ENCODE measurements around the gene FAM222A.

Gene FAM222A

DNA sequence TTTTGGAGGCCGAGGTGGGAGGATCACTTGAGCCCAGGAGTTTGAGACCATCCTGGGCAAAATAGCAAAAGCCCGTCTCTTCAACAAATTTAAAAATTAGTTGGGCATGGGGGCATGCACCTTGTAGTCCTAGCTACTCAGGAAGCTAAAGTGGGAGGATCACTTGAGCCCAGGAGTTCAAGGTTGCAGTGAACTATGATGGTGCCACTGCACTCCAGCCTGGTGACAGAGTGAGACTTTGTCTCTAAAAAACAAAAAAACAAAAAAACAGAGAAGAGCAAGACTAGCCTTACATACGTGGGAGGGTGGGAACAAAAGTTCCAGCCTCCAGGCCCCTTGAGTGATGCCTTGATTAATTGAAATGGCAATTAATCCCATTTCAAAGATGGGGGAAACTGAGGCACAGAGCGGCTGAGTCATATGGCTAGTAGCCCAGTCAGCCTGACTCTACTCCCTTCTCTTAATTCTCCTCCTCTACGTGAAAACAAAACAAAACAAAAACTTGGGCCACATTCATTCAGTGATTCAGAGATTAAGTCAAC is 3.3 kb upstream of the FAM222A start:
- peaks cover 3% of the 10 kb centered on the region; the same call in 1 of the 2 replicates for H3K36me3 ChIP-seq
- H3K27me3 ChIP-seq (ENCODE audit: insufficient read depth, low read depth, severe bottlenecking): no peaks in the 10 kb centered on the region
- no peak overlapping the region for H3K4me3 ChIP-seq (ENCODE audit: low read depth, low read length)
- H3K27ac ChIP-seq: no peak overlapping the region
- TF ChIP-seq, protein P1, sequence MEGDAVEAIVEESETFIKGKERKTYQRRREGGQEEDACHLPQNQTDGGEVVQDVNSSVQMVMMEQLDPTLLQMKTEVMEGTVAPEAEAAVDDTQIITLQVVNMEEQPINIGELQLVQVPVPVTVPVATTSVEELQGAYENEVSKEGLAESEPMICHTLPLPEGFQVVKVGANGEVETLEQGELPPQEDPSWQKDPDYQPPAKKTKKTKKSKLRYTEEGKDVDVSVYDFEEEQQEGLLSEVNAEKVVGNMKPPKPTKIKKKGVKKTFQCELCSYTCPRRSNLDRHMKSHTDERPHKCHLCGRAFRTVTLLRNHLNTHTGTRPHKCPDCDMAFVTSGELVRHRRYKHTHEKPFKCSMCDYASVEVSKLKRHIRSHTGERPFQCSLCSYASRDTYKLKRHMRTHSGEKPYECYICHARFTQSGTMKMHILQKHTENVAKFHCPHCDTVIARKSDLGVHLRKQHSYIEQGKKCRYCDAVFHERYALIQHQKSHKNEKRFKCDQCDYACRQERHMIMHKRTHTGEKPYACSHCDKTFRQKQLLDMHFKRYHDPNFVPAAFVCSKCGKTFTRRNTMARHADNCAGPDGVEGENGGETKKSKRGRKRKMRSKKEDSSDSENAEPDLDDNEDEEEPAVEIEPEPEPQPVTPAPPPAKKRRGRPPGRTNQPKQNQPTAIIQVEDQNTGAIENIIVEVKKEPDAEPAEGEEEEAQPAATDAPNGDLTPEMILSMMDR (IDR thresholded peaks at IDR 0.05; ENCODE audit: low read depth, low read length): no peak
- H3K9me3 ChIP-seq (ENCODE audit: severe bottlenecking): no peaks in the 10 kb centered on the region
- DNase-seq: no peak

DNA sequence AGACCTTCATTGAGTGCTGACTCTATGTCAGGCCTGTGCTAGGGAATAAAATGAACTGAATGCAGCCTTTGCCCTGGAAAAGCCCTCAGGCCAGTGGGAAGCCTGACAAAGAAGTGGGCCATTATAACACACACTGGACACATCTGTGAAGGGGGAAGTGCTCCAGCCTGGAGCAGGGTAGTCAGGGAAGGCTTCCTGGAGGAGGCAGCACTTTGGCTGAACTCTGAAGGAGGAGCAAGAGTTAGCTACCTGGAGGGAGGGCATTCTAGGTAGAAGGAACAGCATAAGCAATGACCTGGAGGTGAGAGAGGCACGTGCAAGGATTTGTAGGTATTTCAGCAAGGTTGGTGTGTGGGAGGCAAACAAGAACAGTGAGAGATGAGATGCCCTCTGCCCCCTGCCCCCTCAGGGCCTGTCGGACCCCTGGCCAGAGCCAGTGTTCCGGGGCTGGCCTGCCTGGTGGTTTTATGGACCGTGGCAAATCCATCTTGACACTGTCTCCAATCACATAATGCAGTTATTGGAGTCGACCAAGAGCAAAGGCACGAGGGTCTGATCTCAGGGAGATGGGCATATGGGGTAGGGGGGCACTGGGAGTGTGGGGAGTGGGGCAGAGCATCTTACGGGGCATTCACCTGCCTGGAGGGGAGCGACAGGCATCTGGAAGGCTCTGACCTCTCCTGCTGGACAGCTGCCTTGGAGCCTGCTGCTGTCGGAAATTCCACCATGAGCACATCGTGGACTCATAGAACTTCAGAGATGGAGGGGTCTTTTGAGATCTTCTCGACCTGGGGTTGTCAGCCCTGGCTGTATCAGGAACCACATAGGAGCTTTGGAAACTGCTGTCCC is 2.7 kb upstream of the FAM222A start:
- Histone ChIP-seq H3K9me3 (ENCODE audit: severe bottlenecking) (no peaks in the 10 kb centered on the region), H3K36me3 (peaks cover 8% of the 10 kb centered on the region), H3K4me3 (ENCODE audit: low read depth, low read length) (no peak overlapping the region), H3K27me3 (ENCODE audit: insufficient read depth, low read depth, severe bottlenecking) (no peaks in the 10 kb centered on the region), H3K27ac (no peak overlapping the region)
- TF ChIP-seq, protein P1 (IDR thresholded peaks at IDR 0.05; ENCODE audit: low read depth, low read length): no peak
- DNase-seq: no peak

- Histone ChIP-seq H3K9me3 (ENCODE audit: severe bottlenecking) (no peaks in the 10 kb centered on the region), H3K27ac (no peak overlapping the region), H3K36me3 (peaks cover 17% of the 10 kb centered on the region), H3K27me3 (ENCODE audit: insufficient read depth, low read depth, severe bottlenecking) (no peaks in the 10 kb centered on the region), H3K4me3 (ENCODE audit: low read depth, low read length) (no peak overlapping the region)
- no peak for DNase-seq
- TF ChIP-seq, protein P1 (IDR thresholded peaks at IDR 0.05; ENCODE audit: low read depth, low read length): no peak
These were observed 1.8 kb upstream of the FAM222A start for GRCh38 chr12:109711596-109712461.

GRCh38 chr12:109714141-109714912 is 702 bp downstream of the FAM222A start:
- peak; percentile 80 for DNase-seq
- TF ChIP-seq, protein P1 (IDR thresholded peaks at IDR 0.05; ENCODE audit: low read depth, low read length): peak; percentile 53; the same call in 1 of the 2 replicates
- no peaks in the 10 kb centered on the region for H3K9me3 ChIP-seq (ENCODE audit: severe bottlenecking)
- H3K36me3 ChIP-seq: peaks cover 40% of the 10 kb centered on the region
- peak overlapping the region; percentile 90 for H3K27ac ChIP-seq
- no peaks in the 10 kb centered on the region for H3K27me3 ChIP-seq (ENCODE audit: insufficient read depth, low read depth, severe bottlenecking)
- H3K4me3 ChIP-seq (ENCODE audit: low read depth, low read length): peak overlapping the region; percentile 91

GRCh38 chr12:109714913-109715244 is 1.3 kb downstream of the FAM222A start:
- Histone ChIP-seq H3K36me3 (peaks cover 43% of the 10 kb centered on the region), H3K9me3 (ENCODE audit: severe bottlenecking) (no peaks in the 10 kb centered on the region), H3K27ac (peak overlapping the region; percentile 90), H3K4me3 (ENCODE audit: low read depth, low read length) (peak overlapping the region; percentile 91), H3K27me3 (ENCODE audit: insufficient read depth, low read depth, severe bottlenecking) (no peaks in the 10 kb centered on the region)
- DNase-seq: no peak
- TF ChIP-seq, protein P1 (IDR thresholded peaks at IDR 0.05; ENCODE audit: low read depth, low read length): peak; percentile 22; the same call in 1 of the 2 replicates
